Measurements from ENCODE around the gene CSNK1A1.

The CSNK1A1 gene

DNA sequence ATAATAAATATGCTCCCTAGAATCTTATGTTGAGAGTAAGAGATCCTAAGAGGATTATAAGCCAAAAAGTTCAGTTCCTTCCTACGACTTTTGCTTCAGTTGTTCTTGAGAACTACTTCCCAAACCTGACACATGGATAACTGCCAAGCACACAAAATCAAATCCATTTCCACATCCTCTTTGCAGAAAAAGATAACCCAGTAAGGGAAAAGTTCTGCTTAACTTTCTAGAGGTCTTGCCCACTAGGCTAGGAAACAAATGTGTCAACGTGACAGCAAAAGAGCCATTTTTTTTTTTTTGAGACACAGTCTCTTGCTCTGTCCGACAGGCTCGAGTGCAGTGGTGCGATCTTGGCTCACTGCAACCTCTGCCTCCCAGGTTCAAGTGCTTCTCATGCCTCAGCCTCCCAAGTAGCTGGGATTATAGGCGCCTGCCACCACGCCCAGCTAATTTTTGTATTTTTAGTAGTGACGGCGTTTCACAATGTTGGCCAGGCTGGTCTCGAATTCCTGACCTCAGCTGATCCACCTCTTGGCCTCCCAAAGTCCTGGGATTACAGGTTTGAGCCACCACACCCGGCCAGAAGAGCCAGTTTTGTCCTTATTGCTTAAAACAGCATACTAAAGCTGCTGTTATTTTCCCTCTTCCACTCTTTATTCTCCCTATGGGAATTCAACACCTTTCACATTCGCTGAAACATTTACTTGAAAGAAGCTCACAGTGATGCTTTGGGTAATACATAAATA lies 24.2 kb downstream of the CSNK1A1 start:
- H2BK12ac ChIP-seq (ENCODE audit: low read length), result no peak overlapping the region
- H3K9me3 ChIP-seq (replicated peaks in 1 of 2; ENCODE audit: control insufficient read depth in 2 of 2, insufficient read depth in 1 of 2, low read depth in 1 of 2, low read length in 2 of 2), result no peaks in the 10 kb centered on the region
- peaks cover 0 to 68% of the 10 kb centered on the region in 2 donors for H3K36me3 ChIP-seq (replicated peaks in 1 of 2; ENCODE audit: control insufficient read depth in 2 of 2, insufficient read depth in 2 of 2, low read length in 2 of 2)
- H3K23ac ChIP-seq (ENCODE audit: low read depth, low read length, poor library complexity), result no peak overlapping the region
- H2BK15ac ChIP-seq (ENCODE audit: low read length), result no peak overlapping the region
- H4K91ac ChIP-seq (ENCODE audit: low read depth, low read length, poor library complexity), result no peak overlapping the region
- H2BK120ac ChIP-seq (ENCODE audit: low read depth, low read length), result no peak overlapping the region
- H3K27me3 ChIP-seq (ENCODE audit: control insufficient read depth in 3 of 3, insufficient read depth in 3 of 3, low read depth in 1 of 3, low read length in 3 of 3), result no peaks in the 10 kb centered on the region
- H3K4ac ChIP-seq (ENCODE audit: low read length), result no peak overlapping the region
- no peaks in the 10 kb centered on the region for H3K79me1 ChIP-seq (ENCODE audit: low read depth, low read length)
- H2AK5ac ChIP-seq (ENCODE audit: low read depth, low read length), result no peak overlapping the region
- H4K8ac ChIP-seq (ENCODE audit: low read depth, low read length), result no peak overlapping the region
- H3K4me2 ChIP-seq (ENCODE audit: insufficient read depth, low read length, poor library complexity, severe bottlenecking), result no peak overlapping the region
- no peak overlapping the region for H3K9ac ChIP-seq (ENCODE audit: low read depth, low read length, poor library complexity)
- H3K27ac ChIP-seq (replicated peaks; ENCODE audit: low read length), result no peak overlapping the region
- no peak overlapping the region for H2BK5ac ChIP-seq (ENCODE audit: low read length)
- H2AFZ ChIP-seq (ENCODE audit: low read length), result no peak overlapping the region
- peaks cover 0 to 1% of the 10 kb centered on the region in 2 donors for H3K4me1 ChIP-seq (ENCODE audit: control insufficient read depth in 2 of 2, insufficient read depth in 1 of 2, low read depth in 1 of 2, low read length in 2 of 2)
- no peak for DNase-seq (ENCODE audit: low spot score)
- H3K14ac ChIP-seq (ENCODE audit: low read length), result no peak overlapping the region
- no peak overlapping the region for H3K4me3 ChIP-seq (ENCODE audit: low read length in 2 of 2)
- WGBS, 2 donors (ENCODE audit: extremely low coverage in 2 of 2, insufficient read length in 2 of 2, insufficient replicate concordance in 1 of 2), result no CpG with 5 or more reads among the region's 12 CpGs
- H3K18ac ChIP-seq (ENCODE audit: low read length), result no peak overlapping the region

DNA sequence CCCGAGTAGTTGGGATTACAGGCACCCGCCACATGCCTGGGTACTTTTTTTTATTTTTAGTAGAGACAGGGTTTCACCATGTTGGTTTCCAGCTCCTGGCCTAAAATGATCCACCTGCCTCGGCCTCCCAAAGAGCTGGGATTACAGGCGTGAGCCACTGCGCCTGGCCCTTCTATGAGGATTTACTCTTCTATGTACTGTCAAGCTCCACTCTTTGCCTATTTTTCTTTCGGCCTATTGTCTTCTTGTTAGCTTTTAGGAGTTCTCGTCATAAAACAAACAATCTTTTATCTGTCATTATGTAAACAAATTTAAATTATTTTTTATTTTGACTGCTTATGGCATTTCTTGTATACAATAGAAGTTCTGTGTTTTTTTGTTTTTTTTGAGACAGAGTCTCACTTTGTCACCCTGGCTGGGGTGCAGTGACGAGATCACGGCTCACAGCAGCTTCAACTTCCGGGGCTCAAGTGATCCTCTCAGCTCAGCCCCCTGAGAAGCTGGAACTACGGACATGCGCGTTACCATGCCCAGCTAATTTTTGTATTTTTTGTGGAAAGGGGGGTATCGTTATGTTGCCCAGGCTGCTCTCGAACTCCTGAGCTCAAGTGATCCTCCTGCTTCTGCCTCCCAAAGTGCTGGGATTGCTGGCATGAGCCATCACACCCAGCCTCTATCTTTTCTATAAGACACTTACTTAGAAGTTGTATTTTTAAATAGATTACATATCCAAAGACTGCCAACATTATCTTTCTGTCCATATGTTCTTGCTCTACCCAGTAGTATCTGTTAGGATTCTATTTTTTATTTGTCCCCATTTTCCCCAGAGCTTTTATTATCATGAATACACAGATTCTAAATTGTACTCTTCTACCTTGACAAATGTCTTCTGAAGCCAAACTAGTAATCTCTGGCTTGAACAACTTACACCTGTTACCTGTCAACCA lies 29.2 kb downstream of the CSNK1A1 start:
- Histone ChIP-seq H4K8ac (ENCODE audit: low read depth, low read length) (no peak overlapping the region), H3K4me3 (ENCODE audit: low read length in 2 of 2) (no peak overlapping the region), H4K91ac (ENCODE audit: low read depth, low read length, poor library complexity) (no peak overlapping the region), H3K4ac (ENCODE audit: low read length) (no peak overlapping the region), H3K9ac (ENCODE audit: low read depth, low read length, poor library complexity) (no peak overlapping the region), H3K79me1 (ENCODE audit: low read depth, low read length) (no peaks in the 10 kb centered on the region), H3K9me3 (replicated peaks in 1 of 2; ENCODE audit: control insufficient read depth in 2 of 2, insufficient read depth in 1 of 2, low read depth in 1 of 2, low read length in 2 of 2) (no peaks in the 10 kb centered on the region), H2BK120ac (ENCODE audit: low read depth, low read length) (no peak overlapping the region), H2AFZ (ENCODE audit: low read length) (no peak overlapping the region), H2AK5ac (ENCODE audit: low read depth, low read length) (no peak overlapping the region), H3K36me3 (replicated peaks in 1 of 2; ENCODE audit: control insufficient read depth in 2 of 2, insufficient read depth in 2 of 2, low read length in 2 of 2) (peaks cover 2 to 87% of the 10 kb centered on the region in 2 donors), H3K4me1 (ENCODE audit: control insufficient read depth in 2 of 2, insufficient read depth in 1 of 2, low read depth in 1 of 2, low read length in 2 of 2) (peaks cover 3 to 4% of the 10 kb centered on the region in 2 donors), H2BK5ac (ENCODE audit: low read length) (no peak overlapping the region), H3K4me2 (ENCODE audit: insufficient read depth, low read length, poor library complexity, severe bottlenecking) (no peak overlapping the region), H3K14ac (ENCODE audit: low read length) (no peak overlapping the region), H3K23ac (ENCODE audit: low read depth, low read length, poor library complexity) (no peak overlapping the region), H2BK15ac (ENCODE audit: low read length) (no peak overlapping the region), H3K27me3 (ENCODE audit: control insufficient read depth in 3 of 3, insufficient read depth in 3 of 3, low read depth in 1 of 3, low read length in 3 of 3) (no peaks in the 10 kb centered on the region), H3K27ac (replicated peaks; ENCODE audit: low read length) (no peak overlapping the region), H2BK12ac (ENCODE audit: low read length) (no peak overlapping the region), H3K18ac (ENCODE audit: low read length) (no peak overlapping the region)
- no peak for DNase-seq (ENCODE audit: low spot score)
- WGBS, 2 donors (ENCODE audit: extremely low coverage in 2 of 2, insufficient read length in 2 of 2, insufficient replicate concordance in 1 of 2), result no CpG with 5 or more reads among the region's 15 CpGs

DNA sequence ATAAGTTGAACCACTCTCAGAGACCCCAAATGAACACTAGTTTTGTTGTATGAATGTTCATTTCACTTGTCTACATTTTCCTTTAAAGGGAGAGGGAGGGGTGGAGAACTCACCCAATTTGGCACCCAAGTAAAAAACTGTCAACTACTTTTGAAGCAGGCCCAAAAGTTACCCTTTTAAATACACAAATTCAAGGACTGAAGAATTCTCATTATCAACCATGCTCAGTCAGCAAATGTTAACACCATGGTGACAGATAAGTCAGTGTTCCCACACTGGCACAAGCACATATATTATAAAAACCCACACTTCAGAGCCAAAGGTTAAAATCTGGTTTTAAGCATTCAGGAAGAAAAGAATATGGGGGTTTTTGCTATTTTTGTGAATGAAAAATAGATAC lies 31.6 kb downstream of the CSNK1A1 start:
- no peak overlapping the region for H3K9ac ChIP-seq (ENCODE audit: low read depth, low read length, poor library complexity)
- H2BK5ac ChIP-seq (ENCODE audit: low read length), result no peak overlapping the region
- no peak overlapping the region for H2AK5ac ChIP-seq (ENCODE audit: low read depth, low read length)
- peaks cover 2 to 97% of the 10 kb centered on the region in 2 donors for H3K36me3 ChIP-seq (replicated peaks in 1 of 2; ENCODE audit: control insufficient read depth in 2 of 2, insufficient read depth in 2 of 2, low read length in 2 of 2)
- DNase-seq (ENCODE audit: low spot score), result no peak
- peaks cover 4 to 10% of the 10 kb centered on the region in 2 donors for H3K4me1 ChIP-seq (ENCODE audit: control insufficient read depth in 2 of 2, insufficient read depth in 1 of 2, low read depth in 1 of 2, low read length in 2 of 2)
- H3K4ac ChIP-seq (ENCODE audit: low read length), result no peak overlapping the region
- H3K14ac ChIP-seq (ENCODE audit: low read length), result no peak overlapping the region
- no peak overlapping the region for H4K8ac ChIP-seq (ENCODE audit: low read depth, low read length)
- no peak overlapping the region for H4K91ac ChIP-seq (ENCODE audit: low read depth, low read length, poor library complexity)
- no peak overlapping the region for H2BK12ac ChIP-seq (ENCODE audit: low read length)
- no peak overlapping the region for H3K4me3 ChIP-seq (ENCODE audit: low read length in 2 of 2)
- no peak overlapping the region for H3K27ac ChIP-seq (replicated peaks; ENCODE audit: low read length)
- no peak overlapping the region for H2BK15ac ChIP-seq (ENCODE audit: low read length)
- H3K23ac ChIP-seq (ENCODE audit: low read depth, low read length, poor library complexity), result no peak overlapping the region
- no peak overlapping the region for H2BK120ac ChIP-seq (ENCODE audit: low read depth, low read length)
- no peaks in the 10 kb centered on the region for H3K27me3 ChIP-seq (ENCODE audit: control insufficient read depth in 3 of 3, insufficient read depth in 3 of 3, low read depth in 1 of 3, low read length in 3 of 3)
- no peak overlapping the region for H3K18ac ChIP-seq (ENCODE audit: low read length)
- H3K9me3 ChIP-seq (replicated peaks in 1 of 2; ENCODE audit: control insufficient read depth in 2 of 2, insufficient read depth in 1 of 2, low read depth in 1 of 2, low read length in 2 of 2), result no peaks in the 10 kb centered on the region
- no peaks in the 10 kb centered on the region for H3K79me1 ChIP-seq (ENCODE audit: low read depth, low read length)
- no peak overlapping the region for H3K4me2 ChIP-seq (ENCODE audit: insufficient read depth, low read length, poor library complexity, severe bottlenecking)
- H2AFZ ChIP-seq (ENCODE audit: low read length), result no peak overlapping the region

DNA sequence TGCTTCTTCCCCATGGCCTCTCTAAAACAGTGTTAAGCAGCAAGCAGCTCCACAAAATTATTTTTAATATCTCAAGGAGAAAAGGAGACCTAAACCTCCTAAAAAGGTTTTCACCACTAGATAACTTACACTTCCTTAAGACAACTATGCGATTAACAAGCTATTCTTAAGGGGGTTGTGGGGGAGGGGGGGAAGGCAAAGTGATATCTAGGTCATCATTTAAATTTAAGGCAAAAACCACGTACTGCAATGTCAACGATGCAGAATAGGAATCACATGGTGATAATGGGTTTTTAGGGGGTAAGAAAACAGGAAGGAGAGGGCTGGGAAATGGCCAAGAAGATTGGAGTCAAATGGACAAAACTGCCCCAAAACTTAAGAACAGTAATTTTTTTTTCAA lies 32.6 kb downstream of the CSNK1A1 start:
- Histone ChIP-seq H3K4ac (ENCODE audit: low read length) (no peak overlapping the region), H3K27ac (replicated peaks; ENCODE audit: low read length) (no peak overlapping the region), H3K23ac (ENCODE audit: low read depth, low read length, poor library complexity) (no peak overlapping the region), H3K27me3 (ENCODE audit: control insufficient read depth in 3 of 3, insufficient read depth in 3 of 3, low read depth in 1 of 3, low read length in 3 of 3) (no peaks in the 10 kb centered on the region), H3K4me3 (ENCODE audit: low read length in 2 of 2) (no peak overlapping the region), H3K4me2 (ENCODE audit: insufficient read depth, low read length, poor library complexity, severe bottlenecking) (no peak overlapping the region), H2BK15ac (ENCODE audit: low read length) (no peak overlapping the region), H4K91ac (ENCODE audit: low read depth, low read length, poor library complexity) (no peak overlapping the region), H2BK12ac (ENCODE audit: low read length) (no peak overlapping the region), H3K9ac (ENCODE audit: low read depth, low read length, poor library complexity) (no peak overlapping the region), H2AFZ (ENCODE audit: low read length) (no peak overlapping the region), H3K18ac (ENCODE audit: low read length) (no peak overlapping the region), H2AK5ac (ENCODE audit: low read depth, low read length) (no peak overlapping the region), H2BK5ac (ENCODE audit: low read length) (no peak overlapping the region), H3K36me3 (replicated peaks in 1 of 2; ENCODE audit: control insufficient read depth in 2 of 2, insufficient read depth in 2 of 2, low read length in 2 of 2) (peaks cover 2 to 96% of the 10 kb centered on the region in 2 donors), H3K9me3 (replicated peaks in 1 of 2; ENCODE audit: control insufficient read depth in 2 of 2, insufficient read depth in 1 of 2, low read depth in 1 of 2, low read length in 2 of 2) (no peaks in the 10 kb centered on the region), H2BK120ac (ENCODE audit: low read depth, low read length) (no peak overlapping the region), H3K79me1 (ENCODE audit: low read depth, low read length) (no peaks in the 10 kb centered on the region), H4K8ac (ENCODE audit: low read depth, low read length) (no peak overlapping the region), H3K4me1 (ENCODE audit: control insufficient read depth in 2 of 2, insufficient read depth in 1 of 2, low read depth in 1 of 2, low read length in 2 of 2) (peaks cover 4 to 10% of the 10 kb centered on the region in 2 donors), H3K14ac (ENCODE audit: low read length) (no peak overlapping the region)
- no peak for DNase-seq (ENCODE audit: low spot score)
- no CpG with 5 or more reads among the region's 3 CpGs for WGBS, 2 donors (ENCODE audit: extremely low coverage in 2 of 2, insufficient read length in 2 of 2, insufficient replicate concordance in 1 of 2)

All from neuronal stem cell (in vitro differentiated cells).